HG03342 (cell line): ENCODE results near the gene OR7D4.
"Not testable (repeated sequence)": the region's sequence is repeated elsewhere in the genome, so short reads cannot be mapped to it uniquely, and the experiment has no call there.

Source experiments
- ATAC-seq: cut with Tn5 transposase; IDR thresholded peaks from one replicate; pipeline ENCODE4 v1.9.1; 2021; ENCODE audit warnings: mild to moderate bottlenecking, moderate library complexity; ENCODE audit not compliant: unreplicated experiment

Gene OR7D4

GRCh38 chr19:9219489-9219888 is at the start of gene OR7D4:
OR7D4 (minus strand) TSS chr19:9219589; CDS start chr19:9214837, 4,752 bp downstream.
- no peak for ATAC-seq

- ATAC-seq: no peak
Measured at GRCh38 chr19:9251236-9251635, 31.8 kb upstream of the OR7D4 start.

- no peak for ATAC-seq
Measured at GRCh38 chr19:9250630-9251029, 31.2 kb upstream of the OR7D4 start, which contains the start of gene OR7E24. OR7E24 (plus strand) TSS chr19:9250930; CDS start chr19:9251044, 114 bp downstream.

- ATAC-seq: no peak
Measured at GRCh38 chr19:9205501-9206113, 13.8 kb downstream of the OR7D4 start.

- not testable (repeated sequence) for ATAC-seq
Measured at GRCh38 chr19:9198044-9198443, 21.3 kb downstream of the OR7D4 start.

DNA sequence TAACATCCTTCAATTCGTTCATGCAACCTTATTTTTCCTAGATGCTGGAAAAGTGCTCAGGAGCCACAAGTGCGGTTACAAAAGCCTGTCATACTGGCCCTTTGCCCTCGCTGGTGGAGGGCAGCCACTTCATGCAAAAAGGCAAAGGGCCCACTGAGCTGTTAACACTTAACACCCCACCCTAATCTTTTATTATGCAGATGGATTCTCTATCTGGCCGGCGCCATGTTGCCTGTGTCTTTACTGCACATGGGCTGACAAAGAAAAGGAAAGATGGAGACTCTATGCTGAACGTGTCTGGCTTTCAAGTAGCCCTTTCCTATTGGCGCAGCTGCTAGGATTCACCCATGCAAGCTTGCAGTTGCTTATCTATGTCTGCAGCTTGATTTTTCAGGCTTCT is 29.9 kb downstream of the OR7D4 start:
- ATAC-seq: no peak

DNA sequence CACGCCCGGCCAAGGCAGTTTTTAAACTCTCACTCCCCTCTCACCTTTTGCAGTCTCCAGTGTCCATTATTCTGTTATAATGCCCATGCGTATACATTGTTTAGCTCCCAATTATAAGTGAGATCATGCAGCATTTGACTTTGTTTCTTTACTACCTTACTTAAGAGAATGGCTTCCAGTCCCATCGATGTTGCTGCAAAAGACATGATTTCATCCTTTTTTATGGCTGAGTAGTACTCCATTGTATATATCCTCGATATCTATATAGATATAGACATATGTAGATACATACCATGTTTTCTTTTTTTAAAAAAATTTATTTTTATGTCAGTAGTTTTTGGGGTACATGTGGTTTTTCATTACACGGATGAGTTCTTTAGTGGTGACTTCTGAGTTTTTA is 32.2 kb downstream of the OR7D4 start:
- no peak for ATAC-seq

- ATAC-seq: no peak
Measured at GRCh38 chr19:9183000-9183399, 36.4 kb downstream of the OR7D4 start.

DNA sequence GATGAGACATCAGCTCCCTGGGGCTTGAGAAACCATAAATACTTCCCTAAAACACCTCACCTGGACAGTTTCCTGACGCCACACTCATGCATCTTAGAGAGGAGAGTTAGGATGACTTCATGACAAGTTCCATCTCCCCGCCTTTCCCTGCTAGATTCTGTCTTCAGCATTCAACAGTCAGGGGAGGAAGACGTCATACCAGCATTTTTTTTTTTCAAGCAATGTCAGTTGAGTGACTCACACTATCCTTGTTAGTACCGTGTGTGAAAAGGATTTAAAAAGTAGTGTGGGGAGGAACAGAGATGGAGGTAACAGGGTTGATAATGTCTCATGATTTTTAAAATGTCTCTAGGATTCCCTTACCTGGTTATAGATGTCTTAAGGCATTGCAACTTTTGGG is 40.5 kb downstream of the OR7D4 start, which contains the start of gene OR7D2:
TSS of gene OR7D2 (plus strand) at position 79 of the 400 bp plus-strand sequence. CDS start 6,803 bp downstream, outside the sequence.
- no peak for ATAC-seq

- no peak for ATAC-seq
Measured at GRCh38 chr19:9175326-9175725, 44.1 kb downstream of the OR7D4 start.

DNA sequence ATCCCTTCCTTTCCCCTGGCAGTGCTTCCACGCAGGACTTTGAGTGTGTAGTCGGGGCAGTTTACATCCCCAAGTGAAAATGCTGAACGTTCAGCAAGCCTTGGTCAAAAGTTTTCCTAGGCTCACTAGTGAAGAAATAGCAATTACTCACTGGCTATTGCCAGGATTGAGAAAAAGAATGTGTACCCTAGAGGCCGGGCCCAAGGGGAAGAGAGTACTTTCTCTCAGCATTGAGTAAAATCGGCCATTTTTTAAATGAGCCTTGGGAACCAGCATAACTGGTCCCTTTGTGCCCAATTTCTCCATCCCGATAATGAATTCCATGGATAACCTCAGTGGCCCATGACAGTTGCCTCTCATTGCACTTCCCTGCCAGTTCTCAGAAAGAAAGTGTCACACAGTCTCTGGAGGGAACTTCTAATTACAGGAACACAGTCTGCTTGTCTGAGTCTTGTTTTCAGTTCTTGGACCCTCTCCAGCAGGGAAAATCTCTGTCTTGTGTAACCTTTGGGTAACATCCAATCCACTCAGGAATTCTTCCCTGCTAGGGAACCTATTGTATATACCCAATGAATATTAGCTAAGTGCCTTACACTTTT is 47.9 kb downstream of the OR7D4 start:
- ATAC-seq: no peak

DNA sequence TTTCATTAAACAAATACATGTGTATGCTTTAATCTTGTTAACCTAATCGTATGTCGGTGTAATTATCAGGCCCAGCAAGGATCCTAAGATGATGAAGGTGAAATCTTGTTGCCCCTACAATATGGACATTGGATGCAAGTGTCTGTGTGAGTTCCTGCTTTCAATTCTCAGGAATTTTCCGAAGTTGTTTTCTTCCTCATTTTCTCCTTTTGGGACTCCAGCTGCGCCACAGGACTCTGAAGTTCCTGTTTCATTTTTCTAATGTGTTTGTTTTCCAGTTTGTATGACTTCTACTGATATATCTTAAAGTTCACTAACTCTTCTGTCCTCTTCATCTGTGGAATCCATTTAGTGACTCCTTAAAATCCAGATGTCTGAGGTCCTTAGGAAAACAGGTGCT is 52.5 kb downstream of the OR7D4 start:
- ATAC-seq: no peak

GRCh38 chr19:9165261-9165660 is 54.1 kb downstream of the OR7D4 start:
- no peak for ATAC-seq

DNA sequence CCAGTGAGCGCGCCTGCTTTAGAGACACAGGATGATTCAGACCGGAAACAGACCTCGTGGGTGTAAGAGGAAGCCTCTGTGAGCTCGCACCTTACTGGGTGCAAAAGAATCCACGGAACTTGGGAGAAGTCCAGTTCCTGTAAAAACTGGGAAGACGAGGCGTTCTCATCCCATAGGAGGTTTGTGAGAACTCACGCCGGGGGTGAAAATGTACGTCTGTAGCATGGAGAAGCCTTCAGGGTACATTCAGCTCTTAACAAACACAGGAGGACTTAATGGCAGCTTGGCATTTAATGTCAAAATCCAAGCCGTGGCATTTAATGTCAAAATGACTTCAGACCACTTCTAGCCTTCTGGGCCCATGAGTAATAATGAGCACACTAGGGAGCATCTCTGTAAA is 58.0 kb downstream of the OR7D4 start:
- no peak for ATAC-seq
